IPS-18a (cell line): ENCODE results near the gene SNAP29.
A peak's percentile ranks its signal among the peaks of the same experiment; 100 is the strongest.
"Not testable (repeated sequence)": the region's sequence is repeated elsewhere in the genome, so short reads cannot be mapped to it uniquely, and the experiment has no call there.

ENCODE experiments used
- H3K27ac ChIP-seq: one replicate; pipeline ENCODE4 v1.5.1; 2013; ENCODE audit warnings: low read length
- H3K27me3 ChIP-seq: one replicate; pipeline ENCODE4 v1.6.1; 2013; ENCODE audit warnings: mild to moderate bottlenecking, low read length; ENCODE audit not compliant: control insufficient read depth, insufficient read depth
- H3K36me3 ChIP-seq: one replicate; pipeline ENCODE4 v1.6.1; 2013; ENCODE audit warnings: low read depth, low read length; ENCODE audit not compliant: control insufficient read depth
- H3K4me1 ChIP-seq: one replicate; pipeline ENCODE4 v1.6.1; 2013; ENCODE audit warnings: low read depth, low read length; ENCODE audit not compliant: control insufficient read depth
- H3K4me3 ChIP-seq: one replicate; pipeline ENCODE4 v1.5.1; 2013; ENCODE audit warnings: low read length
- H3K9ac ChIP-seq: one replicate; pipeline ENCODE4 v1.6.1; 2013; ENCODE audit warnings: mild to moderate bottlenecking, low read length, moderate library complexity
- H3K9me3 ChIP-seq: one replicate; pipeline ENCODE4 v1.6.1; 2013; ENCODE audit warnings: low read depth, low read length; ENCODE audit not compliant: control insufficient read depth

SNAP29 gene

GRCh38 chr22:20906387-20906767, 47.6 kb downstream of the SNAP29 start:
- Histone ChIP-seq H3K9me3 (no peaks in the 10 kb centered on the region), H3K27ac (no peak overlapping the region), H3K4me3 (no peak overlapping the region), H3K9ac (no peak overlapping the region), H3K4me1 (no peaks in the 10 kb centered on the region), H3K27me3 (no peaks in the 10 kb centered on the region), H3K36me3 (no peaks in the 10 kb centered on the region)

GRCh38 chr22:20908717-20909116, 49.9 kb downstream of the SNAP29 start:
- H3K4me3 ChIP-seq, H3K4me1 ChIP-seq, H3K36me3 ChIP-seq, H3K9me3 ChIP-seq, H3K27ac ChIP-seq, H3K9ac ChIP-seq, H3K27me3 ChIP-seq: not testable (repeated sequence)

- Histone ChIP-seq H3K27me3 (no peaks in the 10 kb centered on the region), H3K36me3 (no peaks in the 10 kb centered on the region), H3K9ac (no peak overlapping the region), H3K9me3 (no peaks in the 10 kb centered on the region), H3K27ac (no peak overlapping the region), H3K4me1 (no peaks in the 10 kb centered on the region), H3K4me3 (no peak overlapping the region)
These were observed 50.9 kb downstream of the SNAP29 start for GRCh38 chr22:20909543-20910303.

- Histone ChIP-seq H3K4me1 (peaks cover 4% of the 10 kb centered on the region), H3K27ac (no peak overlapping the region), H3K27me3 (no peaks in the 10 kb centered on the region), H3K4me3 (no peak overlapping the region), H3K36me3 (no peaks in the 10 kb centered on the region), H3K9me3 (no peaks in the 10 kb centered on the region), H3K9ac (no peak overlapping the region)
These were observed 53.7 kb downstream of the SNAP29 start for GRCh38 chr22:20912494-20912893.

GRCh38 chr22:20916916-20917810, 58.4 kb downstream of the SNAP29 start, which contains the start of gene CRKL:
Gene CRKL, plus strand, starts transcription at chr22:20917407. Its CDS starts 528 bp downstream, at chr22:20917935.
- Histone ChIP-seq H3K36me3 (no peaks in the 10 kb centered on the region), H3K27me3 (no peaks in the 10 kb centered on the region), H3K27ac (peak within 1 kb of the TSS; percentile 82), H3K4me3 (peak within 1 kb of the TSS; percentile 75), H3K9me3 (no peaks in the 10 kb centered on the region), H3K4me1 (peaks cover 9% of the 10 kb centered on the region), H3K9ac (peak within 1 kb of the TSS; percentile 94)

GRCh38 chr22:20918663-20919218, 59.9 kb downstream of the SNAP29 start:
- Histone ChIP-seq H3K4me3 (peak overlapping the region; percentile 75), H3K27ac (no peak overlapping the region), H3K27me3 (no peaks in the 10 kb centered on the region), H3K9me3 (no peaks in the 10 kb centered on the region), H3K9ac (peak overlapping the region; percentile 94), H3K4me1 (peaks cover 9% of the 10 kb centered on the region), H3K36me3 (no peaks in the 10 kb centered on the region)

GRCh38 chr22:20919718-20920117, 60.9 kb downstream of the SNAP29 start:
- Histone ChIP-seq H3K36me3 (no peaks in the 10 kb centered on the region), H3K27ac (no peak overlapping the region), H3K4me3 (peak overlapping the region; percentile 75), H3K27me3 (no peaks in the 10 kb centered on the region), H3K9me3 (no peaks in the 10 kb centered on the region), H3K4me1 (peaks cover 9% of the 10 kb centered on the region), H3K9ac (peak overlapping the region; percentile 57)

- Histone ChIP-seq H3K9ac (no peak overlapping the region), H3K36me3 (peaks cover 5% of the 10 kb centered on the region), H3K9me3 (no peaks in the 10 kb centered on the region), H3K4me3 (peak overlapping the region; percentile 75), H3K4me1 (peaks cover 17% of the 10 kb centered on the region), H3K27ac (no peak overlapping the region), H3K27me3 (no peaks in the 10 kb centered on the region)
These were observed 62.0 kb downstream of the SNAP29 start for GRCh38 chr22:20920881-20921203.

- H3K4me1 ChIP-seq, result peaks cover 17% of the 10 kb centered on the region
- H3K9me3 ChIP-seq, result no peaks in the 10 kb centered on the region
- H3K9ac ChIP-seq, result no peak overlapping the region
- peaks cover 5% of the 10 kb centered on the region for H3K36me3 ChIP-seq
- no peaks in the 10 kb centered on the region for H3K27me3 ChIP-seq
- H3K4me3 ChIP-seq, result no peak overlapping the region
- H3K27ac ChIP-seq, result no peak overlapping the region
These were observed 63.4 kb downstream of the SNAP29 start for GRCh38 chr22:20922141-20922751.

- Histone ChIP-seq H3K27ac (no peak overlapping the region), H3K4me3 (no peak overlapping the region), H3K9ac (no peak overlapping the region), H3K27me3 (no peaks in the 10 kb centered on the region), H3K4me1 (peaks cover 12% of the 10 kb centered on the region), H3K36me3 (peaks cover 5% of the 10 kb centered on the region), H3K9me3 (no peaks in the 10 kb centered on the region)
These were observed 67.4 kb downstream of the SNAP29 start for GRCh38 chr22:20926243-20926642.

- Histone ChIP-seq H3K4me3 (no peak overlapping the region), H3K27me3 (no peaks in the 10 kb centered on the region), H3K4me1 (peaks cover 12% of the 10 kb centered on the region), H3K27ac (no peak overlapping the region), H3K9ac (no peak overlapping the region), H3K36me3 (peaks cover 5% of the 10 kb centered on the region), H3K9me3 (no peaks in the 10 kb centered on the region)
These were observed 69.2 kb downstream of the SNAP29 start for GRCh38 chr22:20927940-20928572.
